HG03159 (cell line): ENCODE results near the gene GAB3.

ENCODE experiments used
- ATAC-seq: cut with Tn5 transposase; IDR thresholded peaks from one replicate; pipeline ENCODE4 v1.9.1; 2021; ENCODE audit warnings: mild to moderate bottlenecking, moderate library complexity; ENCODE audit not compliant: unreplicated experiment

The GAB3 gene

GRCh38 chrX:154750301-154751202 is at the start of gene GAB3:
Gene GAB3 (minus strand): TSS chrX:154751077. CDS start chrX:154751025, 52 bp downstream.
- peak; percentile 42 for ATAC-seq

- ATAC-seq = no peak
Measured at GRCh38 chrX:154799556-154800348, 48.9 kb upstream of the GAB3 start.

GRCh38 chrX:154797006-154797405 is 46.1 kb upstream of the GAB3 start:
- ATAC-seq = no peak

- no peak for ATAC-seq
Measured at GRCh38 chrX:154795016-154795415, 44.1 kb upstream of the GAB3 start.

GRCh38 chrX:154793084-154793795 is 42.4 kb upstream of the GAB3 start:
- no peak for ATAC-seq

GRCh38 chrX:154791939-154792338 is 41.1 kb upstream of the GAB3 start:
- no peak for ATAC-seq

- no peak for ATAC-seq
Measured at GRCh38 chrX:154791467-154791866, 40.6 kb upstream of the GAB3 start.

GRCh38 chrX:154785716-154786115 is 34.8 kb upstream of the GAB3 start:
- no peak for ATAC-seq

GRCh38 chrX:154784149-154784995 is 33.5 kb upstream of the GAB3 start:
- no peak for ATAC-seq

- no peak for ATAC-seq
Measured at GRCh38 chrX:154780968-154781367, 30.1 kb upstream of the GAB3 start.

GRCh38 chrX:154779261-154779660 is 28.4 kb upstream of the GAB3 start:
- no peak for ATAC-seq

GRCh38 chrX:154776753-154777152 is 25.9 kb upstream of the GAB3 start:
- ATAC-seq = no peak

GRCh38 chrX:154775419-154776349 is 24.8 kb upstream of the GAB3 start:
- ATAC-seq = no peak

- ATAC-seq = no peak
Measured at GRCh38 chrX:154774622-154775021, 23.7 kb upstream of the GAB3 start.

- peak; percentile 85 for ATAC-seq
Measured at GRCh38 chrX:154762537-154763296, 11.8 kb upstream of the GAB3 start, which contains the start of gene DKC1. Gene DKC1 (plus strand): TSS chrX:154762864. CDS start chrX:154762966, 102 bp downstream.

- no peak for ATAC-seq
Measured at GRCh38 chrX:154761977-154762536, 11.2 kb upstream of the GAB3 start.

GRCh38 chrX:154758696-154759095 is 7.8 kb upstream of the GAB3 start:
- ATAC-seq = no peak

GRCh38 chrX:154751669-154752271 is 893 bp upstream of the GAB3 start:
- no peak for ATAC-seq
